CD14-positive monocyte (primary cell): Measurements from ENCODE around the gene PRICKLE1. TPM values are rescaled to one million over a fixed set of nuclear protein-coding genes. Genes with fewer than 3 reads are reported as not detected.

Experiments
- DNase-seq, 3 donors: peaks; one replicate each; pipeline ENCODE4 v3.0.0-alpha.2; 2011 to 2022
- H2AFZ ChIP-seq: 2 replicates; pipeline ENCODE4 v1.6.0; 2012; ENCODE audit warnings: mild to moderate bottlenecking, low read depth, low read length, inconsistent platforms; ENCODE audit not compliant: insufficient read depth, poor library complexity, severe bottlenecking
- H3K27ac ChIP-seq, 2 donors: 1 replicate in 1 of 2; 2 replicates in 1 of 2; pipeline ENCODE4 v1.5.1; 2012 to 2013; ENCODE audit warnings: low read length in 2 of 2, control low read depth in 1 of 2, inconsistent platforms in 1 of 2, low read depth in 1 of 2, mild to moderate bottlenecking in 1 of 2
- H3K27me3 ChIP-seq, 2 donors: one replicate each; pipeline versions ENCODE4 v1.6.0 to v1.6.1; 2011 to 2013; ENCODE audit warnings: low read length in 2 of 2; ENCODE audit not compliant: control insufficient read depth in 2 of 2, insufficient read depth in 2 of 2
- H3K36me3 ChIP-seq, 2 donors: replicated peaks in 1 of 2; 1 replicate in 1 of 2; 2 replicates in 1 of 2; pipeline versions ENCODE4 v1.5.1 to v1.6.1; 2012 to 2013; ENCODE audit warnings: low read length in 2 of 2, control low read depth in 1 of 2, inconsistent platforms in 1 of 2, mild to moderate bottlenecking in 1 of 2; ENCODE audit not compliant: insufficient read depth in 2 of 2, control insufficient read depth in 1 of 2
- H3K4me1 ChIP-seq, 2 donors: 1 replicate in 1 of 2; 2 replicates in 1 of 2; pipeline versions ENCODE4 v1.5.1 to v1.6.1; 2012 to 2013; ENCODE audit warnings: low read length in 2 of 2, control low read depth in 1 of 2, inconsistent platforms in 1 of 2, mild to moderate bottlenecking in 1 of 2, moderate library complexity in 1 of 2; ENCODE audit not compliant: insufficient read depth in 2 of 2, control insufficient read depth in 1 of 2
- H3K4me2 ChIP-seq: replicated peaks from 2 replicates; pipeline ENCODE3; 2012; ENCODE audit warnings: low read length, moderate library complexity, mild to moderate bottlenecking; ENCODE audit not compliant: poor library complexity, severe bottlenecking; ENCODE audit errors: extremely low read depth
- H3K4me3 ChIP-seq, 3 experiments: fragments of 200-600 bp in 1 of 3; sonication (generic) in 1 of 3; replicated peaks in 1 of 3; 1 replicate in 2 of 3; 2 replicates in 1 of 3; pipeline ENCODE4 v1.5.1; 2011 to 2013; ENCODE audit warnings: low read length in 3 of 3, mild to moderate bottlenecking in 3 of 3, control low read depth in 2 of 3, low read depth in 2 of 3, inconsistent platforms in 1 of 3, moderate library complexity in 1 of 3
- H3K79me2 ChIP-seq: 2 replicates; pipeline ENCODE4 v1.6.0; 2012; ENCODE audit warnings: mild to moderate bottlenecking, control low read depth, inconsistent platforms, low read length, moderate library complexity; ENCODE audit not compliant: insufficient read depth
- H3K9ac ChIP-seq: 2 replicates; pipeline ENCODE4 v1.6.0; 2017; ENCODE audit warnings: low read length, mild to moderate bottlenecking; ENCODE audit not compliant: insufficient read depth, poor library complexity, severe bottlenecking
- H3K9me3 ChIP-seq, 2 donors: replicated peaks in 1 of 2; 1 replicate in 1 of 2; 2 replicates in 1 of 2; pipeline versions ENCODE4 v1.5.1 to v1.6.1; 2012 to 2013; ENCODE audit warnings: low read length in 2 of 2, control low read depth in 1 of 2; ENCODE audit not compliant: control insufficient read depth in 1 of 2, insufficient read depth in 1 of 2
- H4K20me1 ChIP-seq: 2 replicates; pipeline ENCODE4 v1.6.0; 2012; ENCODE audit warnings: mild to moderate bottlenecking, low read length, control low read depth, moderate library complexity; ENCODE audit not compliant: insufficient read depth
- H3K27ac Mint-ChIP-seq, 7 donors: one replicate each; pipeline ENCODE4 v1.8.0; 2020; ENCODE audit warnings: mild to moderate bottlenecking in 7 of 7, mixed read lengths in 7 of 7, moderate library complexity in 6 of 7, inconsistent platforms in 2 of 7
- H3K27me3 Mint-ChIP-seq, 3 donors: one replicate each; pipeline ENCODE4 v1.8.0; 2021 to 2022; ENCODE audit warnings: low read depth in 3 of 3, mild to moderate bottlenecking in 3 of 3, mixed read lengths in 3 of 3, moderate library complexity in 3 of 3, inconsistent platforms in 1 of 3
- H3K36me3 Mint-ChIP-seq, 2 donors: one replicate each; pipeline ENCODE4 v1.8.0; 2020; ENCODE audit warnings: mixed read lengths in 2 of 2, inconsistent platforms in 1 of 2, mild to moderate bottlenecking in 1 of 2
- H3K4me1 Mint-ChIP-seq: one replicate; pipeline ENCODE4 v1.8.0; 2020; ENCODE audit warnings: mild to moderate bottlenecking, mixed read lengths
- H3K4me3 Mint-ChIP-seq, 2 donors: one replicate each; pipeline ENCODE4 v1.8.0; 2020; ENCODE audit warnings: mild to moderate bottlenecking in 2 of 2, mixed read lengths in 2 of 2, moderate library complexity in 1 of 2
- H3K9me3 Mint-ChIP-seq, 7 donors: one replicate each; pipeline ENCODE4 v1.8.0; 2020 to 2022; ENCODE audit warnings: mixed read lengths in 7 of 7, mild to moderate bottlenecking in 6 of 7, moderate library complexity in 6 of 7, inconsistent platforms in 2 of 7
- CTCF ChIP-seq: fragments of 200-600 bp; IDR thresholded peaks from one replicate; pipeline ENCODE4 v1.8.0; 2022; ENCODE audit warnings: antibody characterized with exemption, mild to moderate bottlenecking
- WGBS: methylation state at CpG from one replicate; pipeline ENCODE4 v1.1.5; 2013; ENCODE audit warnings: missing lambda C conversion rate; ENCODE audit not compliant: insufficient coverage; 5-methylcytosine and 5-hydroxymethylcytosine counted together
- intact Hi-C, 2 donors: fragments of 100-400 bp; cut with micrococcal nuclease; formaldehyde crosslinking; loops; one replicate each; pipeline versions ENCODE4 v1.15.0 to v1.15.1; 2023
- polyA plus RNA-seq, 3 donors: library from polyadenylated mRNA; depleted of rRNA in 1 of 3; unstranded in 2 of 3; stranded (reverse) in 1 of 3; fragments of 300-500 nt in 2 of 3; fragments of >200 nt in 1 of 3; fragmentation: Illumina TruSeq in 2 of 3; gene quantifications; 1 replicate in 2 of 3; 2 replicates in 1 of 3; pipeline ENCODE4 v1.2.3, GENCODE V29; 2012 to 2021

Gene PRICKLE1
- polyA plus RNA-seq, 3 donors: 1.3 to 5.1 (median 2.6) TPM

GRCh38 chr12:42516573-42516972 is 73.0 kb downstream of the PRICKLE1 start:
- no CpG with 5 or more reads among the region's 2 CpGs for WGBS
- peaks cover 0 to 5% (median 0%) of the 10 kb centered on the region in 3 donors for H3K27me3 Mint-ChIP-seq
- no peaks in the 10 kb centered on the region for H3K36me3 Mint-ChIP-seq
- Histone ChIP-seq H3K4me3 (no peak overlapping the region), H3K4me2 (no peak overlapping the region), H3K4me1 (no peaks in the 10 kb centered on the region), H3K9me3 (peaks cover 0 to 2% of the 10 kb centered on the region in 2 donors), H2AFZ (no peak overlapping the region), H3K79me2 (no peaks in the 10 kb centered on the region), H3K27ac (no peak overlapping the region), H4K20me1 (no peaks in the 10 kb centered on the region), H3K27me3 (no peaks in the 10 kb centered on the region), H3K36me3 (no peaks in the 10 kb centered on the region), H3K9ac (no peak overlapping the region)
- no peak overlapping the region for H3K27ac Mint-ChIP-seq
- H3K4me1 Mint-ChIP-seq: no peaks in the 10 kb centered on the region
- H3K4me3 Mint-ChIP-seq: no peak overlapping the region
- intact Hi-C loops: no loop called here
- peaks cover 6 to 20% (median 10%) of the 10 kb centered on the region in 7 donors for H3K9me3 Mint-ChIP-seq
- no peak for TF ChIP-seq CTCF
- no peak for DNase-seq

- Histone ChIP-seq H4K20me1 (no peaks in the 10 kb centered on the region), H3K4me3 (no peak overlapping the region), H3K9ac (no peak overlapping the region), H3K9me3 (no peaks in the 10 kb centered on the region), H3K27ac (no peak overlapping the region), H3K27me3 (no peaks in the 10 kb centered on the region), H3K4me2 (no peak overlapping the region), H2AFZ (no peak overlapping the region), H3K36me3 (no peaks in the 10 kb centered on the region), H3K79me2 (no peaks in the 10 kb centered on the region), H3K4me1 (no peaks in the 10 kb centered on the region)
- Mint-ChIP-seq H3K9me3 (peaks cover 2 to 15% (median 9%) of the 10 kb centered on the region in 7 donors), H3K4me1 (no peaks in the 10 kb centered on the region), H3K4me3 (no peak overlapping the region), H3K27ac (no peak overlapping the region), H3K27me3 (peaks cover 3 to 5% (median 4%) of the 10 kb centered on the region in 3 donors), H3K36me3 (no peaks in the 10 kb centered on the region)
- DNase-seq: no peak
- no peak for TF ChIP-seq CTCF
- intact Hi-C loops: no loop called here
- WGBS: 100% methylated on average over 1 of the region's 1 CpG
These were observed 77.9 kb downstream of the PRICKLE1 start for GRCh38 chr12:42511656-42512055.
